ENCODE data around the gene FAM177A1.
"Not testable (repeated sequence)": the region's sequence is repeated elsewhere in the genome, so short reads cannot be mapped to it uniquely, and the experiment has no call there.

DNA sequence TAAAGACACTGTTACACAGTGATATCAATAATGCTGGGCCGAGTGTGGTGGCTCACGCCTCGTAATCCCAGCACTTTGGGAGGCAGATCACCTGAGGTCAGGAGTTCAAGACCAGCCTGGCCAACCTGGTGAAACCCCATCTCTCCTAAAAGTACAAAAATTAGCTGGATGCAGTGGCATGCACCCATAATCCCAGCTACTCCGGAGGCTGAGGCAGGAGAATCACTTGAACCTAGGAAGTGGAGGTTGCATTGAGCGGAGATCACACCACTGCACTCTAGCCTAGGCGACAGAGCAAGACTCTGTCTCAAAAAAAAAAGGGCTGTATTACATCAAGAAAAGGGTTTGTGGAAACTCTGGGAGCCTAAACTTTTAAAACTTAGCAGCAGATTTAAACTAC, 48.6 kb downstream of the FAM177A1 start:
- not testable (repeated sequence) for TF ChIP-seq POLR2A, POLR2AphosphoS5, TAF1 (IDR thresholded peaks at IDR 0.05; ENCODE audit: low read depth, low read length)
